ENCODE results near the gene ADIPOR2. TPM values are rescaled to one million over a fixed set of nuclear protein-coding genes. Genes with fewer than 3 reads are reported as not detected.

ADIPOR2 gene
- polyA plus RNA-seq, 1 experiment = 17.5 TPM

DNA sequence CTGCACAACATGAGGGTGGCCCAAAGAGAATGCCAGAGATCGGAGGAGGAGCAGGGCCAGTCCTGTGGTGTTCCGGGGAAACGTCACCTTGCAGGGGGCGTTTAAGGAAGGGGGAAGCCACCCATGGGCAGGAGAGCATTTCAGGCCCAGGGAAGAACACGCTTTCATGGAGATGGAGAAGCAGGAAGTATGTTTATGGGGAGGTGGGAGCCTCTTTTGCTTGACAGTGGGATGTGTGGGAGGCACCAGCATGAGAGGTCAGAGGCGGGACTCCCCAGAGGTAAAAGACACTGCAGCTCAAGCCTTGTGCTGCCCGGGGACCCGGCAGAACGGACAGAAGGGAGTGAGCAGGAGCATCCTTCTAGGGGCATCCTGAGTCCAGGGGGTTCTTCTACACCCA lies 128.2 kb downstream of the ADIPOR2 start:
- no peak for DNase-seq (ENCODE audit: low read depth)
- peaks cover 49% of the 10 kb centered on the region for H3K27me3 ChIP-seq (ENCODE audit: control insufficient read depth, insufficient read depth, low read length)
- no peak overlapping the region for H3K4me3 ChIP-seq (ENCODE audit: low read depth, low read length)
- TF ChIP-seq, protein P1, sequence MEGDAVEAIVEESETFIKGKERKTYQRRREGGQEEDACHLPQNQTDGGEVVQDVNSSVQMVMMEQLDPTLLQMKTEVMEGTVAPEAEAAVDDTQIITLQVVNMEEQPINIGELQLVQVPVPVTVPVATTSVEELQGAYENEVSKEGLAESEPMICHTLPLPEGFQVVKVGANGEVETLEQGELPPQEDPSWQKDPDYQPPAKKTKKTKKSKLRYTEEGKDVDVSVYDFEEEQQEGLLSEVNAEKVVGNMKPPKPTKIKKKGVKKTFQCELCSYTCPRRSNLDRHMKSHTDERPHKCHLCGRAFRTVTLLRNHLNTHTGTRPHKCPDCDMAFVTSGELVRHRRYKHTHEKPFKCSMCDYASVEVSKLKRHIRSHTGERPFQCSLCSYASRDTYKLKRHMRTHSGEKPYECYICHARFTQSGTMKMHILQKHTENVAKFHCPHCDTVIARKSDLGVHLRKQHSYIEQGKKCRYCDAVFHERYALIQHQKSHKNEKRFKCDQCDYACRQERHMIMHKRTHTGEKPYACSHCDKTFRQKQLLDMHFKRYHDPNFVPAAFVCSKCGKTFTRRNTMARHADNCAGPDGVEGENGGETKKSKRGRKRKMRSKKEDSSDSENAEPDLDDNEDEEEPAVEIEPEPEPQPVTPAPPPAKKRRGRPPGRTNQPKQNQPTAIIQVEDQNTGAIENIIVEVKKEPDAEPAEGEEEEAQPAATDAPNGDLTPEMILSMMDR (IDR thresholded peaks at IDR 0.05; ENCODE audit: insufficient read depth, low read depth, low read length) = no peak
- H3K36me3 ChIP-seq (ENCODE audit: control insufficient read depth, insufficient read depth, low read length) = no peaks in the 10 kb centered on the region
- ChIA-PET CTCF (interaction anchor here (0.6 to 0.7 kb wide), 2 partner anchors 150 to 159 kb away, joined by 3 read pairs; no protein-coding TSS in a partner anchor), POLR2A (no interaction called here)

DNA sequence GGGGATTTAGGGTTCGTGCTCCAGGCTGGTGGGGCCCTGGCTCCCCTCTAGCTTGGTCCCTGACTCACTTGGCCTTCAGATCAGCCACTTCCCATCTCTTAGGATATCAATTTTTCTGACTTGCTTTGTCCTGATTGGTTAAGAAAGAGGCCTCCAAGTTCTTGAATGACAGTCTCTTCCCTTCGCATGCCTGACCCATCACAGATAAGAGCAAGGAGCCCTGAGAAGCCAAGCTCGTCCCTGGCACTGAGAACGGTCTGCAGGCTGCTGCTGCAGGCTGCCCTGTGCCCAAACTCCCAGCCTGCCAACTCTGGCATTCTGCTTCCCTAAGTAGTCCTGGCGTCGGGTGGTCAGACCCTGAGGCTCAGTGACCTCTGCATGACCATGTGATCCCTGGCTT lies 128.7 kb downstream of the ADIPOR2 start:
- CTCF ChIA-PET = no interaction called here
- DNase-seq (ENCODE audit: low read depth) = no peak
- H3K36me3 ChIP-seq (ENCODE audit: control insufficient read depth, insufficient read depth, low read length) = no peaks in the 10 kb centered on the region

DNA sequence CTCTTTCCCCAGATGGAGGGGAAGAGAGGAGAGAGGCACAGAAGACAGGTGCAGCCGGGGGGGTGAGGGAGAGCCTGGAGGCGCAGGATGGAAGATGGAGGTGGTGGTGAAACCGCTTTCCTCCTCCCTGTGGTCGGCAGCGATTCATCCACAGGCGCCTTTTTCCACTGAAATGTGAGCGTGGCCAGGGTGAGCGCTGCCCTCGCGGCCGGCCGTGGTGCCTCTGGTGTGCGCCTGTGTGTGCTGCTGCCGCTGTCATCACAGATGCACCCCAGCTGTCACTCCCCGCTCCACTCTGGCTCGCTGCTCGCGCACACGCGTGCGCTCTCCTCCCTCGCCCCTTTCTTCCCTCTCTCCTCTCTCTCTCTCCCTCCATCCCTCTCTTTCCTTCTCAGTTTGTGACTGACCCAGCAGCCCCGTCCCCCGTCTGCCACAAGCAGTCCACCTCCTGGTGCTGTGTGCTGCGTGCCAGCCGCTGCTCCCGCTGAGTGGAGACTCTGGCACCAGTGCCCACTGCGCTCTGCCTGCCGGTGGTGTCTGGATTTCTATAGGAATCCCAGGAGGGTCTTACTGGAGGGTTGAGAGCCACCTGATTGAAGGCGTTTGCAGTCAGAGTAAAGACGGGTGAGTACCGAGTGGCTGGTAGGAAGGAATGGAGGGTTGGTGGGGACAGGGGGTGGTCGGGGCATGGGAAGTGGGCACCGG lies 129.5 kb downstream of the ADIPOR2 start, which contains the start of gene LRTM2:
Gene LRTM2 (plus strand): TSS at position 375 of the 705 bp plus-strand sequence. CDS start 7,584 bp downstream, outside the sequence.
- TF ChIP-seq, protein P1 (IDR thresholded peaks at IDR 0.05; ENCODE audit: insufficient read depth, low read depth, low read length) = no peak
- CTCF ChIA-PET = interaction anchor here (1.4 kb wide), 1 partner anchor 22 kb away, joined by 3 read pairs; no protein-coding TSS in a partner anchor
- Histone ChIP-seq H3K4me3 (ENCODE audit: low read depth, low read length) (no peak within 1 kb of the TSS), H3K36me3 (ENCODE audit: control insufficient read depth, insufficient read depth, low read length) (no peaks in the 10 kb centered on the region), H3K27me3 (ENCODE audit: control insufficient read depth, insufficient read depth, low read length) (peaks cover 46% of the 10 kb centered on the region)
- no peak for DNase-seq (ENCODE audit: low read depth)
- POLR2A ChIA-PET = no interaction called here

More for the DNA sequence above, 128.7 kb downstream of the ADIPOR2 start:
- POLR2A ChIA-PET = no interaction called here
- H3K27me3 ChIP-seq (ENCODE audit: control insufficient read depth, insufficient read depth, low read length) = peaks cover 46% of the 10 kb centered on the region
- no peak overlapping the region for H3K4me3 ChIP-seq (ENCODE audit: low read depth, low read length)
- TF ChIP-seq, protein P1 (IDR thresholded peaks at IDR 0.05; ENCODE audit: insufficient read depth, low read depth, low read length) = no peak

DNA sequence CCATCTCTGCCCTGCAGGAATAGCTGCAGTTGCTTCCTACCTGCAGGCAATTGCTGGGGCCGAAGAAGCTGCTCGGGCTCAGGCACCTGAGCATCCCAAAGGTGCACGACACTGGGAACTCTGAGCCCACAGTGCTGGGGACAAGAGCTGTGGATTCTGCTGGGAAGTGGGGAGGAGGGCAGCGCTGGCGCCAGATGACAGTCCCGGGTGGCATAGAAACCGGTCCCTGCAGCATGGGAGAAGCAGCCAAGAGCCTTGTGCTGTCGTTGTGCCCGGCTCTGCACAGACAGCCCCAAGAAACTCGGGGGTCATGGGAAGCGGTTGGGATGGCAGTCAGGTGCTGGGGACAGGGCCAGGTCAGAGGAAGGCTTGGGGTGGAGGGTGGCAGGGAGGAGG lies 130.0 kb downstream of the ADIPOR2 start:
- TF ChIP-seq, protein P1 (IDR thresholded peaks at IDR 0.05; ENCODE audit: insufficient read depth, low read depth, low read length) = no peak
- DNase-seq (ENCODE audit: low read depth) = no peak
- ChIA-PET CTCF (interaction anchor here (1.4 kb wide), 1 partner anchor 22 kb away, joined by 3 read pairs; no protein-coding TSS in a partner anchor), POLR2A (no interaction called here)
- no peak overlapping the region for H3K4me3 ChIP-seq (ENCODE audit: low read depth, low read length)
- H3K36me3 ChIP-seq (ENCODE audit: control insufficient read depth, insufficient read depth, low read length) = no peaks in the 10 kb centered on the region
- peaks cover 49% of the 10 kb centered on the region for H3K27me3 ChIP-seq (ENCODE audit: control insufficient read depth, insufficient read depth, low read length)

DNA sequence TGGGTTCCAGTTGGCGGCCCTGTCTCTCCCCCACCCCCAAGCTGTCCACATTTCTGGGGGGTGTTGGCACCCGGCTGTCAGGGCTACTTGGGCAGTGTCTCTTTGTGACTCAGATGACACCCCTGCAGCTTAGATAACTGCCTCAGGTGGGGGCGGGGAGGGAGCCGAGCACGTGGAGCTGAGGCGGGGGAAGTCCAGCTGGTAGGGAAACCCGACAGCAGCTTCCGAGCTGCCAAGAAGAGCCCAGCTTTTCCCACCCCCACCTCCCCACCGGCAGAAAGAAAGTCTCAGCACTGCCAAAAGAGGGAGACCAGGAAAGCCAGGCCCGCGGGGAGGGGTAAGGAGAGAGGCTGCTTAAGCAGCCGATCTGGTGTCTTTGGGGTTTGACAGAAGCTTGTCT lies 130.9 kb downstream of the ADIPOR2 start:
- peaks cover 48% of the 10 kb centered on the region for H3K27me3 ChIP-seq (ENCODE audit: control insufficient read depth, insufficient read depth, low read length)
- TF ChIP-seq, protein P1 (IDR thresholded peaks at IDR 0.05; ENCODE audit: insufficient read depth, low read depth, low read length) = no peak
- CTCF ChIA-PET = interaction anchor here (1.4 kb wide), 1 partner anchor 23 kb away, joined by 3 read pairs; no protein-coding TSS in a partner anchor
- H3K4me3 ChIP-seq (ENCODE audit: low read depth, low read length) = no peak overlapping the region
- DNase-seq (ENCODE audit: low read depth) = no peak
- POLR2A ChIA-PET = no interaction called here
- no peaks in the 10 kb centered on the region for H3K36me3 ChIP-seq (ENCODE audit: control insufficient read depth, insufficient read depth, low read length)
